Neural progenitor cell (in vitro differentiated cells): ENCODE data around the gene CA10. TPM values are rescaled to one million over a fixed set of nuclear protein-coding genes. Genes with fewer than 3 reads are reported as not detected.
A peak's percentile ranks its signal among the peaks of the same experiment; 100 is the strongest.

Experiments used
- DNase-seq: peaks from one replicate; pipeline ENCODE4 v3.0.0-alpha.2; 2016; ENCODE audit warnings: low spot score
- H2AFZ ChIP-seq: fragments of 200-600 bp; sonication (generic); replicated peaks from 2 replicates; pipeline ENCODE4 v1.6.1; 2016; ENCODE audit warnings: antibody characterized with exemption
- H3F3A ChIP-seq: fragments of 200-600 bp; sonication (generic); 2 replicates; pipeline ENCODE4 v1.6.1; 2016; ENCODE audit warnings: antibody characterized with exemption, low read depth
- H3K27ac ChIP-seq: fragments of 200-600 bp; sonication (generic); 2 replicates; pipeline ENCODE4 v1.5.1; 2016; ENCODE audit warnings: mild to moderate bottlenecking
- H3K27me3 ChIP-seq: fragments of 200-600 bp; sonication (generic); 2 replicates; pipeline ENCODE4 v1.6.1; 2016; ENCODE audit warnings: mild to moderate bottlenecking, moderate library complexity
- H3K36me3 ChIP-seq: fragments of 200-600 bp; sonication (generic); 2 replicates; pipeline ENCODE4 v1.5.1; 2016
- H3K4me1 ChIP-seq: fragments of 200-600 bp; sonication (generic); 2 replicates; pipeline ENCODE4 v1.6.1; 2016; ENCODE audit warnings: mixed run types
- H3K4me2 ChIP-seq: fragments of 200-600 bp; sonication (generic); 2 replicates; pipeline ENCODE4 v1.6.1; 2016
- H3K4me3 ChIP-seq: fragments of 200-600 bp; sonication (generic); 2 replicates; pipeline ENCODE4 v1.5.1; 2016
- H3K79me2 ChIP-seq: fragments of 200-600 bp; sonication (generic); 2 replicates; pipeline ENCODE4 v1.6.1; 2016; ENCODE audit warnings: low read depth
- H3K9ac ChIP-seq: fragments of 200-600 bp; sonication (generic); 2 replicates; pipeline ENCODE4 v1.6.1; 2016
- H3K9me3 ChIP-seq: fragments of 200-600 bp; sonication (generic); 2 replicates; pipeline ENCODE4 v1.5.1; 2016; ENCODE audit warnings: low read depth
- H4K20me1 ChIP-seq: fragments of 200-600 bp; sonication (generic); 2 replicates; pipeline ENCODE4 v1.6.1; 2016; ENCODE audit warnings: low read depth
- H3K27ac Mint-ChIP-seq: 3 replicates; pipeline ENCODE4 v1.8.0; 2021; ENCODE audit warnings: mixed read lengths
- H3K27me3 Mint-ChIP-seq: 2 replicates; pipeline ENCODE4 v1.8.0; 2022; ENCODE audit warnings: low read depth, mild to moderate bottlenecking, inconsistent platforms, moderate library complexity, mixed read lengths; ENCODE audit not compliant: insufficient read depth
- H3K36me3 Mint-ChIP-seq: 3 replicates; pipeline ENCODE4 v1.8.0; 2021; ENCODE audit warnings: mixed read lengths
- H3K4me1 Mint-ChIP-seq: 3 replicates; pipeline ENCODE4 v1.8.0; 2021; ENCODE audit warnings: mixed read lengths
- H3K4me3 Mint-ChIP-seq: 3 replicates; pipeline ENCODE4 v1.8.0; 2021; ENCODE audit warnings: mild to moderate bottlenecking, moderate library complexity, mixed read lengths
- H3K9me3 Mint-ChIP-seq: 3 replicates; pipeline ENCODE4 v1.8.0; 2020; ENCODE audit warnings: mixed read lengths
- CTCF ChIP-seq: fragments of 200-600 bp; sonication (generic); IDR thresholded peaks from 2 replicates; pipeline ENCODE4 v1.5.1; 2017; ENCODE audit warnings: antibody characterized with exemption, mild to moderate bottlenecking
- EZH2 ChIP-seq: fragments of 200-600 bp; sonication (generic); IDR thresholded peaks from 2 replicates; pipeline ENCODE4 v1.6.1; 2017; ENCODE audit warnings: antibody characterized with exemption, mild to moderate bottlenecking, moderate library complexity
- EZH2phosphoT487 ChIP-seq: fragments of 200-600 bp; sonication (generic); IDR thresholded peaks from 2 replicates; pipeline ENCODE4 v1.6.1; 2017; ENCODE audit warnings: antibody characterized with exemption
- total RNA-seq: library from RNA; depleted of rRNA; stranded (reverse); fragments of >200 nt; gene quantifications from 2 replicates; pipeline ENCODE4 v1.2.3, GENCODE V29; 2015; ENCODE audit warnings: low replicate concordance

CA10 gene
- total RNA-seq, 1 donor from 2014 or later = 0.65 TPM

DNA sequence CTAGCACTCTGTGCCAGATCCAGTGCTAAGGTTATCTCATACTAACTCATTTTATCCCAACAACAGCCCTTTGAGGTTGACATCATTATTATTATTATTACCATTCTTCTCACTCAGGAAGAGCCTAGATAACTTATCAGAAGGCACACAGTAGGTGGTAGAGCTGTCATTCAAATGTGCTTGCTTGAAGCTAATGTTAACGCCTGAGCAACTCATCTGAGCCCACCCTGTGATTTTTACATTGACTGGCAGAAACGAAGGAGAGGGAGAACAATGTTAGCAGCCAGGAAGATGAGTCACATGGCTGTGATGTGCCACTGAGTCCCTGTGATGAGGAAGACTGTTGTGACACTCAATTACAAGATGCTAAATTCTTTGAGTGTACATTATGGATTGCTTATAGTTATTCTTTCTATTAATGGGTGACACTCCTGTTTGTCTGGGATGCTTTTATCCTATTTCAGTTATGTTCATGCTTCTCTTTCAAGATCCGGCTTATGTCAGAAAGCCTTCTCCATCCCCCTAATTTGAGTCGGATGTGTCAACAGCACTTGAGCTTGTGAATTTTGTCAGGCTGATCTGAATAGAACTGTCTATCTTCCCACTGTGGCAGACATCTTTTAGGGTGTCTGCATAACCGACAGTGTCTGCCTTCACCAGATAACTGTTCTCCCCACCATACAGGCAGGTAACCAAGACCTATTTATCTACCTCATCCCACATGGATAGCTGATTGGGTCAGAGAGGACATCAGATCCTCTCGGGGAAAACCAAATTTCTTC, 426.4 kb downstream of the CA10 start:
- Histone ChIP-seq H3K9me3 (no peaks in the 10 kb centered on the region), H3K27ac (no peak overlapping the region), H4K20me1 (no peaks in the 10 kb centered on the region), H3K36me3 (no peaks in the 10 kb centered on the region), H3K4me2 (no peak overlapping the region), H3K79me2 (no peaks in the 10 kb centered on the region), H3K27me3 (no peaks in the 10 kb centered on the region), H2AFZ (no peak overlapping the region), H3K4me1 (peaks cover 28% of the 10 kb centered on the region), H3F3A (peaks cover 26% of the 10 kb centered on the region), H3K9ac (no peak overlapping the region), H3K4me3 (no peak overlapping the region)
- TF ChIP-seq CTCF (no peak), EZH2phosphoT487 (no peak), EZH2 (no peak)
- Mint-ChIP-seq H3K4me3 (no peak overlapping the region), H3K27ac (peak overlapping the region; percentile 19), H3K36me3 (no peaks in the 10 kb centered on the region), H3K4me1 (peaks cover 39% of the 10 kb centered on the region), H3K27me3 (peaks cover 4% of the 10 kb centered on the region), H3K9me3 (peaks cover 18% of the 10 kb centered on the region)
- DNase-seq = no peak

DNA sequence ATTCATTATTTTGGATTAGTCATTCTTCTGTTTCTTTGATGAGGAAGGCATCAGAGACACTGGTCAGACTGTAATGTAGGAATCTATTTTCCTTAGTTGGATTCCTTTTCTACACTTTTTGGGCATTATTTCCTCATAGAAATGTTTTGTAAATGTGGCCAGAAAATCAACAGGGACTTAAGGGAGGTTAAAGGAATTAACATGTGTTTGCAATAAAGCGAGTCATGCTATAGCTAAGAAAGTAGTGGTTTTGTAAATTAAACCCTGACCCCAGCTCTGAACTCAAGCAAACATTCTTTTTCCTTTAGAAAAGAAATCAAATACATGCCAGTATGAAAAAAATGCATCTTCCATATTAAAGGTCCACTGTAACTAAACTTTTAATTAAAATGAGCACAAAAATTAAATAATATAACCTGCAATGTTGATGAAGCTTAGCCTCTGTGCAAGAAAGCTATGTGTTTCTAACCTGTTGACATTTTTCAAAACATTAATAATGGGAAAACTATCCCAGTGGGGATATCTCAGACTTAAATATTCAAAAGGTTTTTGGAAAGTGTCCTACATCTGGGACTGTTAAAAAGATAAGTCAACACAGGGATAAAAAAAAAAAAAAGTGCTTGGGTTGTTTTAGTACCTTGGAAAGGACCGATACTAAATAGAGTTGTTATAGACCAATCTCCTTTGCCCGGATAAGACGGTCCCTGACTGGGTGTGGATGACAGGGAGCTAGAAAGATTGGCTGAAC, 428.0 kb downstream of the CA10 start:
- DNase-seq = no peak
- peaks cover 2% of the 10 kb centered on the region for H3K27me3 Mint-ChIP-seq

DNA sequence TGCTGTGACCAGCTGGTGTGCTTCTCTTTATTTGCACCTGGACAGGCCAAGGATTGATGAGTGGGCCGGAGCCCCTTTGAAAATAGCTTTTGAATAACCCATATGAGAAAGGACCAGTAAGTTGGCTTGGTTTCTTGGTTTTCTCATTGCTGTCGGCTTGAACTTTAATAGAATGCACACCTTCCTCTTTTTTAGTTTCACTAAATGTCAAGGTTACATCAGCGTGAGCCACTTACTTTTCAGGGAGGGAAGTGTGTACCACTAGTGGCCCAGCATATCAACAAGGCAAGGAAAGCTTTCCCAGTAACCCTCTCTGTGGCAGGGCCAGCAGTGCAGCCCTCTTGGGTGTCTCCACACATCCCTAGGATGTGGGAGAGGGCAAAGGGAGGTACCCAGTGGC, 433.3 kb downstream of the CA10 start:
- H3K4me1 Mint-ChIP-seq = peaks cover 2% of the 10 kb centered on the region
- no peak overlapping the region for H3K9ac ChIP-seq
- no peak overlapping the region for H3K4me2 ChIP-seq
- no peak for DNase-seq
- H3K4me3 Mint-ChIP-seq = no peak overlapping the region
- no peaks in the 10 kb centered on the region for H3K9me3 Mint-ChIP-seq
- H3K9me3 ChIP-seq = no peaks in the 10 kb centered on the region
- no peaks in the 10 kb centered on the region for H4K20me1 ChIP-seq
- H2AFZ ChIP-seq = no peak overlapping the region
- no peak overlapping the region for H3K27ac Mint-ChIP-seq
- H3K27ac ChIP-seq = no peak overlapping the region
- no peak overlapping the region for H3K4me3 ChIP-seq
- H3K4me1 ChIP-seq = no peaks in the 10 kb centered on the region
- no peaks in the 10 kb centered on the region for H3K36me3 Mint-ChIP-seq
- peaks cover 2% of the 10 kb centered on the region for H3K27me3 Mint-ChIP-seq
- no peaks in the 10 kb centered on the region for H3K27me3 ChIP-seq
- no peaks in the 10 kb centered on the region for H3F3A ChIP-seq
- no peaks in the 10 kb centered on the region for H3K79me2 ChIP-seq
- TF ChIP-seq EZH2phosphoT487 = no peak
- TF ChIP-seq CTCF = no peak
- TF ChIP-seq EZH2 = no peak
- no peaks in the 10 kb centered on the region for H3K36me3 ChIP-seq

More for the DNA sequence above, 428.0 kb downstream of the CA10 start:
- Mint-ChIP-seq H3K4me3 (no peak overlapping the region), H3K36me3 (no peaks in the 10 kb centered on the region), H3K9me3 (peaks cover 15% of the 10 kb centered on the region), H3K27ac (no peak overlapping the region), H3K4me1 (peaks cover 32% of the 10 kb centered on the region)
- Histone ChIP-seq H3K27ac (no peak overlapping the region), H3K79me2 (no peaks in the 10 kb centered on the region), H4K20me1 (no peaks in the 10 kb centered on the region), H3K4me1 (peaks cover 23% of the 10 kb centered on the region), H3K4me3 (no peak overlapping the region), H3K9me3 (no peaks in the 10 kb centered on the region), H2AFZ (no peak overlapping the region), H3K4me2 (no peak overlapping the region), H3K27me3 (no peaks in the 10 kb centered on the region), H3K9ac (no peak overlapping the region), H3F3A (peaks cover 26% of the 10 kb centered on the region), H3K36me3 (no peaks in the 10 kb centered on the region)
- TF ChIP-seq EZH2phosphoT487 (no peak), EZH2 (no peak), CTCF (no peak)
